T47D (cell line): ENCODE measurements around the gene CCDC85B.

Source experiments
- DNase-seq, 2 experiments: peaks; one replicate each; pipeline versions ENCODE4 v3.0.0 to v3.0.0-alpha.2; 2011 to 2012; ENCODE audit warnings: low read depth in 1 of 2, low spot score in 1 of 2
- JUND ChIP-seq: IDR thresholded peaks from 2 replicates; pipeline ENCODE4 v1.6.1; 2012; ENCODE audit warnings: low read depth
- in situ Hi-C: cut with HindIII; loops from 2 replicates; pipeline ENCODE4 v1.10.0; 2016; ENCODE audit warnings: low sequenced_read_pairs, low pct_unique_long_range_greater_than_20kb

The CCDC85B gene

GRCh38 chr11:65867284-65868071 lies 23.0 kb upstream of the CCDC85B start:
- no peak for DNase-seq
- TF ChIP-seq JUND, result no peak
- in situ Hi-C loops, result no loop called here

- peak in 1 of 2 experiments; percentile 52 for DNase-seq
- in situ Hi-C loops, result no loop called here
- TF ChIP-seq JUND, result no peak
These were observed 22.3 kb upstream of the CCDC85B start for GRCh38 chr11:65868076-65868667.

DNA sequence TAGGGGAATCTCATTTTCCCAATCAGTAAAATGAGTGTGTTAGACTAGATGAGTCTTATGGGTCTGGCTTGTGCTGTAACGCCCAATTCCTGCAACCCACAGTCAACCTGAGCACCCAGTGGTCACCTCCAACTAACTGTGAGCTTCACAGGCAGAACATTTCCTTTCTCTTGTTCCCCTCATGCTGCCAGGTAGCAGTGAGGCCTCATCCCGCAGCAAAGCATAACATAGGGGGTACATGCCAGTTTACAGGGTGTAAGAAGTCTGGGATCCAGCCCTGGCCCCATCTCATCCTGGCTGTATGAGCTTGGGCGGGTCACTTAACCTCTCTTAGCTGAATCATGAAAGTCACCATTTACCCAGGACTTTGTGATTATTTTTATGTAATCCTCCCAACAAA lies 21.6 kb upstream of the CCDC85B start:
- in situ Hi-C loops, result no loop called here
- DNase-seq, result no peak
- no peak for TF ChIP-seq JUND

- in situ Hi-C loops, result no loop called here
- no peak for DNase-seq
- no peak for TF ChIP-seq JUND
These were observed 20.7 kb upstream of the CCDC85B start for GRCh38 chr11:65869643-65870306.

- in situ Hi-C loops, result no loop called here
- TF ChIP-seq JUND, result no peak
- DNase-seq, result no peak
These were observed 20.2 kb upstream of the CCDC85B start for GRCh38 chr11:65870307-65870658.

DNA sequence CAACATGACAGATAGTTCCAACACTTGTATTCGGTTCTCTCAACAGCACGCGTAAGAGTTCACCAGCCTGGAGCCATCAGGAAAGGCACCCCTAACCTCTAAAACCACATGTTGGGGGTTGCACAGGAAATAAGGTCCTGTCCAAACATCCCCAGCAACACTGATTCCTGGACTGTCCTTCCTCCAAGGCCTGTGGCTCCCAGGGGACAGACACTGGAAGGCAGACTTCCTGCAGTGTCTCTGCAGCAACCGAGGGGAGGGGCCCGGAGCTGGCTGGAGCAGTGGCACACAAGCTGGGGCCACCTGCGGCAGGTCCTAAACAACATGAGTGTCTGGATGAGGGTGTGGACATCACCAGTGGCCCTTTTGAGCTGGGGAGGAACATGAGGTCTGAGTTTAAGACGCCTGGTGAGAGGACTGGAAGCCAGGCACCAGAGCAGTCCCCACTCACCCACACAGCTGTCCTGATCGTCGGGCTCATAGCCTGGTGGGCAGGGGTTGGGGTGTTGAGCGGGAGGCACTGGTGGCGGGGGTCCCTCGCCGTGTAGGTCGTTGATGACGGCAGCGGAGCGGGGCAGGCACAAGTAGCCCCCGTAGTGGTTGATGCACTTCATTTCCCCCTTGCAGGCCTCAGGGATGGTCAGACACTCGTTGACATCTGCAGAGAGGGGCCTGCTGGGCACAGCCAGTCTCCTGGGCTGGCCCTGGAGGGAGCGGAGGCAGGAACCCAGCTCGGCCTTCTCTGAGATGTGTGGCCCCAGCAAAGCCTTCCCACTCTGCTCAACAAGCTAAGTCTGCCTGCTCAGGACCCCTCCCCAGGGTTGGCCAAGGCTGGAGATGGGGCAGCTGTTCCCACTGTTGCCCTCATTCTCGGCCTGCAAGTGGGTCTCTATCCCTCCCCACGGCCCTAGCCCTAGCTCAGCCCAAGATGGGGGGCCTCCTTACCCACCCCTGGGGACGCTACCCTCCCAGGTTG lies 19.5 kb upstream of the CCDC85B start:
- DNase-seq, result no peak
- no peak for TF ChIP-seq JUND
- in situ Hi-C loops, result no loop called here

DNA sequence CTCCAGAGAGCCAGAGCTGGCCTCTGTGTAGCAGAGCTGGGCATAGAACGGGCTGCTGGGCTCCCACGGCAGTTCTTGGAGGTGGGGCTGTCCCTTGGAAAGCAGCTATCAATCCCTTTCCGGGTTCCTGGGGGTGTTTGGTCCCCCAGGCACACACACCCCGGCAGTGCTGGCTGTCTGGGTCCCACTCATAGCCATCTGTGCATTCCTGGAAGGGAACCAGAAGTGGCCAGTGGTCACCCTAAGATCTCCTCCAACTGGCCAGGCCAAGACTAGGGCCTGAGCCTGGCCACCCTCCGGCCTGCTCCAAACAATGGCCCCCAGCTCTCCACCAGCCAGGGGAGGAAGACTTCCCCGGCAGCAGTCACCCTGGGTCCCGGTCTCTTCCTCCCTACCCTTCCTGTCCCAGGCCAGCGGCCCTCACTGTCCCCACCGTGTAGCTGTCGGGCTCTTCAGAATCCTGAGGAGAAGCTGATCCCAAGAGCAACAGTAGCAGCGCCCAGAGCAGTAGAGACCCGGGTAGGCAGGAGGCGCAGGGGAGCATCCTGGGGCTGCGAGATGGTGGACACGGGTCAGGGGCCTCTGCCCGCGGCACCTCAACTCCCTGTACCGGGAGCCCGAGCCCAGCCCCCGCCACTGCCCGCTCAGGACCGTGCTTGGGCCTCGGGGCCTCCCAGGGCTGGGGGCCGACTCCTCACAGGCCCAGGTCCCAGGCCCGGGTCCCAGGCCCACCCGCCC lies 18.5 kb upstream of the CCDC85B start:
- no peak for DNase-seq
- in situ Hi-C loops, result no loop called here
- no peak for TF ChIP-seq JUND

- no peak for TF ChIP-seq JUND
- DNase-seq, result no peak
- in situ Hi-C loops, result no loop called here
These were observed 17.7 kb upstream of the CCDC85B start, which contains the start of gene EFEMP2 for GRCh38 chr11:65872586-65873317. Gene EFEMP2 (minus strand): TSS chr11:65872800. CDS start chr11:65872354, 446 bp downstream.

DNA sequence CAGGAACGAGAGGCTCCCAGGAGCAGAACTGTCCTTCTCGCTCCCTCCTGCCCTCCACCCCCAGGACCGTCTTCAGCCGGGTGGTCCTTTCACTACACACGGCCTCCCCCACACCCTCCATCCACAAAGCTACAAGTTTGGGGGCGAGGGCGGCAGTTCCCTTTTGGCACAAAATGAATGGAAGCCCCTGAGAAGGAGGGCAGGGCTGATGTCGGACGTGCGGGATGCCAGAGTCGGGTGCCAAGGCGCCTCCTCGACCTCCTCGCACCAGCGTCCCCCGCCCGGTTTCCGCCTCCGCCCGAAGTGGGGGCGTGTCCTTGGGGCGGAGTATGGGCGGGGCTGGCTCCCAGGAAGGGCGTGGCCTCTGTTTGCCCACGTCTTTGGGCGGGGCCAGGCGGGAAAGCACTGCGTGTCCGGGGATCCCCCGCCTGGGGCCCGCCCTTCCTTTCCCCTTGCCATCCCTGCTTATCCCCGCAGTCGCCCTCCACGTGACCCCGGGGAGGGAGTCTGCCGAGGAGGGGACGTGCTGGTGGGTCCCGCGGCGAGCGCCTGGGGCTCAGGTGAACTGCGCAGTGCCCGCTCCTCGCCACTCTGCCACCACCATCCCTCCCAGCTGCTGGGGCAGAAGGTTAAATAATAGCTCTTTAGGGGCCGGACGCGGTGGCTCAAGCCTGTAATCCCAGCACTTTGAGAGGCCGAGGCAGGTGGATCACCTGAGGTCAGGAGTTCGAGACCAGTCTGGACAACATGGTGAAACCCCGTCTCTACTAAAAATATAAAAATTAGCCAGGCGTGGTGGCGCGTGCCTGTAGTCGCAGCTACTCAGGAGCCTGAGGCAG lies 16.9 kb upstream of the CCDC85B start:
- DNase-seq, result peak; percentile 91 to 93
- in situ Hi-C loops, result no loop called here
- no peak for TF ChIP-seq JUND

GRCh38 chr11:65879617-65880016 lies 10.9 kb upstream of the CCDC85B start, which contains the start of gene CTSW:
Gene CTSW (plus strand): TSS chr11:65879837. CDS start chr11:65879855, 18 bp downstream.
- no peak for DNase-seq
- TF ChIP-seq JUND, result no peak
- in situ Hi-C loops, result no loop called here
